ENCODE measurements around the gene CDK11B. TPM values are rescaled to one million over a fixed set of nuclear protein-coding genes. Genes with fewer than 3 reads are reported as not detected.

The CDK11B gene
- total RNA-seq, 1 donor from 2014 or later, result 34.1 TPM

- H3K36me3 Mint-ChIP-seq (ENCODE audit: low read depth), result no peaks in the 10 kb centered on the region
- H3K27ac Mint-ChIP-seq (ENCODE audit: unreplicated experiment), result peak overlapping the region; percentile 27
- H3K27me3 Mint-ChIP-seq (ENCODE audit: low read depth), result no peaks in the 10 kb centered on the region
- no peak for TF ChIP-seq CTCF (conservative IDR thresholded peaks at IDR 0.05)
- peak overlapping the region; percentile 88 for H3K4me3 Mint-ChIP-seq
- H3K4me1 Mint-ChIP-seq, result peaks cover 24% of the 10 kb centered on the region
- no peak for DNase-seq (ENCODE audit: low read depth, low spot score)
- H3K9me3 Mint-ChIP-seq, result no peaks in the 10 kb centered on the region
Observed at GRCh38 chr1:1617925-1618324, 40.9 kb downstream of the CDK11B start.

DNA sequence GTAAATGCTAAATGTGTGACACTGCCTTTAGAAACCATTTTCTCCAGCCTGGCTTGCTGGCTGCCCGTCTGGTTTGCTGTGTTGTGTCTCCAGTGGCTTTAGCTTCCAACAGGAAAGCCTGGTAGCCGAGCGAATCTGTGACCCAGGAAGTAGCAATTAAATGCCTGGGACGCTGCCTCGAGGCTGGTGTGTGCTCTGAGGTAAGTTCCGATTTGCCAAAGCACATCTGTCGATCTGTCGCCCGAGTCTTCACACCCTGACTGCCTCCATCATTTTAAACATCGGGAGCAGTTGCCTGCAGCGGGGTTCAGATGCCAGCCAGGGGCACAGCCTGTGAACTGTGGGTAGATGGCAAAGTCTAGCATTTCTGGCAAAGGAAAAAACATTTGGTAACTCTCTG is 41.3 kb downstream of the CDK11B start:
- H3K27ac Mint-ChIP-seq (ENCODE audit: unreplicated experiment), result no peak overlapping the region

DNA sequence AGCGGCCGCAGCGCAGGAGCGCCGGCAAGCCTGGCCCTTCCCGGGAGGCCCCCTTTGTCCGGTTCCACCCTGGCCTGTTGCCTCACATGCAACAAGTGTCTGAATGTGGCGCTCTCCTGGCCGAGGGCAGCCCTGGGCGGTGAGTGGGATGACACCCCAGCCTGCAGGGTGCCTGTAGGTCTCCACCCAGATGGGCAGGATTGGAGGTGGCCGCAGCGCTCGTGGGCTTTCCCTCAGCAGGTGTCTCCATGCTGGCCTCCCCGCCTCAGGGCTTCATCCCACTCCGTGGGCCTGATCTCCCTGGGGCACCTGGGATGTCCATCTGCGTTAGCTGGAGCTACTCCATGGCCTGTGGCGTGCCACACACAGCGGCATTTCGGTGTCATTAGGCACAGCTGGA is 42.0 kb downstream of the CDK11B start:
- no peak overlapping the region for H3K27ac Mint-ChIP-seq (ENCODE audit: unreplicated experiment)
- no peaks in the 10 kb centered on the region for H3K9me3 Mint-ChIP-seq
- peak overlapping the region; percentile 88 for H3K4me3 Mint-ChIP-seq
- DNase-seq (ENCODE audit: low read depth, low spot score), result no peak
- no peaks in the 10 kb centered on the region for H3K36me3 Mint-ChIP-seq (ENCODE audit: low read depth)
- H3K4me1 Mint-ChIP-seq, result peaks cover 29% of the 10 kb centered on the region
- TF ChIP-seq CTCF (conservative IDR thresholded peaks at IDR 0.05), result no peak
- H3K27me3 Mint-ChIP-seq (ENCODE audit: low read depth), result no peaks in the 10 kb centered on the region

More for the DNA sequence above, 41.3 kb downstream of the CDK11B start:
- no peaks in the 10 kb centered on the region for H3K27me3 Mint-ChIP-seq (ENCODE audit: low read depth)
- no peaks in the 10 kb centered on the region for H3K9me3 Mint-ChIP-seq
- DNase-seq (ENCODE audit: low read depth, low spot score), result no peak
- no peak for TF ChIP-seq CTCF (conservative IDR thresholded peaks at IDR 0.05)
- peaks cover 24% of the 10 kb centered on the region for H3K4me1 Mint-ChIP-seq
- peak overlapping the region; percentile 88 for H3K4me3 Mint-ChIP-seq
- no peaks in the 10 kb centered on the region for H3K36me3 Mint-ChIP-seq (ENCODE audit: low read depth)

GRCh38 chr1:1616045-1616790 is 42.6 kb downstream of the CDK11B start:
- H3K27me3 Mint-ChIP-seq (ENCODE audit: low read depth), result no peaks in the 10 kb centered on the region
- H3K4me1 Mint-ChIP-seq, result peaks cover 29% of the 10 kb centered on the region
- no peaks in the 10 kb centered on the region for H3K36me3 Mint-ChIP-seq (ENCODE audit: low read depth)
- H3K4me3 Mint-ChIP-seq, result peak overlapping the region; percentile 88
- no peak overlapping the region for H3K27ac Mint-ChIP-seq (ENCODE audit: unreplicated experiment)
- DNase-seq (ENCODE audit: low read depth, low spot score), result no peak
- no peak for TF ChIP-seq CTCF (conservative IDR thresholded peaks at IDR 0.05)
- no peaks in the 10 kb centered on the region for H3K9me3 Mint-ChIP-seq

GRCh38 chr1:1615256-1616044 is 43.4 kb downstream of the CDK11B start, which contains the start of gene MIB2:
MIB2 (plus strand) TSS chr1:1615500; CDS start chr1:1623453, 7,953 bp downstream.
- H3K4me1 Mint-ChIP-seq, result peaks cover 29% of the 10 kb centered on the region
- H3K27ac Mint-ChIP-seq (ENCODE audit: unreplicated experiment), result peak within 1 kb of the TSS; percentile 96
- DNase-seq (ENCODE audit: low read depth, low spot score), result peak; percentile 91
- no peaks in the 10 kb centered on the region for H3K36me3 Mint-ChIP-seq (ENCODE audit: low read depth)
- H3K27me3 Mint-ChIP-seq (ENCODE audit: low read depth), result no peaks in the 10 kb centered on the region
- no peaks in the 10 kb centered on the region for H3K9me3 Mint-ChIP-seq
- no peak for TF ChIP-seq CTCF (conservative IDR thresholded peaks at IDR 0.05)
- peak within 1 kb of the TSS; percentile 98 for H3K4me3 Mint-ChIP-seq

All from neural crest cell (in vitro differentiated cells).